Measurements from ENCODE around the gene MEF2C.

- TF ChIP-seq POLR2AphosphoS5 (IDR thresholded peaks at IDR 0.05; ENCODE audit: borderline replicate concordance, low read depth, low read length): no peak
- no peak for TF ChIP-seq EZH2 (IDR thresholded peaks at IDR 0.05)
Observed at GRCh38 chr5:88892669-88893068, 9.7 kb upstream of the MEF2C start.
